AG10803 (cell line): Measurements from ENCODE around the gene NHSL2.

Source experiments
- DNase-seq: peaks from one replicate; pipeline ENCODE4 v3.0.0; 2010; ENCODE audit warnings: low read depth
- H3K4me3 ChIP-seq: 2 replicates; pipeline ENCODE4 v1.5.1; 2011; ENCODE audit warnings: mild to moderate bottlenecking, low read length, control low read depth
- TF ChIP-seq, protein P1 (sequence below): conservative IDR thresholded peaks from 2 replicates; pipeline ENCODE4 v1.5.1; 2011; ENCODE audit warnings: mild to moderate bottlenecking, low read length, control low read depth, inconsistent platforms

The NHSL2 gene

DNA sequence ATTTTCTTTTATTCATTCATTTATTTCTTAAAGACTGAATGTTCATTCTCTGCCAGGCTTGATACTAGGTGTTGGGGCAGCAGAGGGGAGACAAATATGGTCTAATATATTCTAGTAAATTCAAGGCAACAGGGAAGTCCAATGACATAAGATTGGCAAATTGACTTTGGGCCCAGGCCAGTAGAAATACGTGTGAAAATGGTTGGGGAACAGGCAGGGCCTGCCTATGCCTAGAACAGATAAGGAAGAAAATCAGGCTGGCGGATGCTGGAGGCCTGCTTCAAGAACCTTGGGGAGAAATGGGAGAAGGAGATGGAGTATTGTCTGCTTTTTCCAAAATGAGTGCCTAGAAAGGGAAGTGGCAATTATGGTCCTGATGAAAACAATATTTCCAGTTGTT, 112.4 kb downstream of the NHSL2 start:
- TF ChIP-seq, protein P1, sequence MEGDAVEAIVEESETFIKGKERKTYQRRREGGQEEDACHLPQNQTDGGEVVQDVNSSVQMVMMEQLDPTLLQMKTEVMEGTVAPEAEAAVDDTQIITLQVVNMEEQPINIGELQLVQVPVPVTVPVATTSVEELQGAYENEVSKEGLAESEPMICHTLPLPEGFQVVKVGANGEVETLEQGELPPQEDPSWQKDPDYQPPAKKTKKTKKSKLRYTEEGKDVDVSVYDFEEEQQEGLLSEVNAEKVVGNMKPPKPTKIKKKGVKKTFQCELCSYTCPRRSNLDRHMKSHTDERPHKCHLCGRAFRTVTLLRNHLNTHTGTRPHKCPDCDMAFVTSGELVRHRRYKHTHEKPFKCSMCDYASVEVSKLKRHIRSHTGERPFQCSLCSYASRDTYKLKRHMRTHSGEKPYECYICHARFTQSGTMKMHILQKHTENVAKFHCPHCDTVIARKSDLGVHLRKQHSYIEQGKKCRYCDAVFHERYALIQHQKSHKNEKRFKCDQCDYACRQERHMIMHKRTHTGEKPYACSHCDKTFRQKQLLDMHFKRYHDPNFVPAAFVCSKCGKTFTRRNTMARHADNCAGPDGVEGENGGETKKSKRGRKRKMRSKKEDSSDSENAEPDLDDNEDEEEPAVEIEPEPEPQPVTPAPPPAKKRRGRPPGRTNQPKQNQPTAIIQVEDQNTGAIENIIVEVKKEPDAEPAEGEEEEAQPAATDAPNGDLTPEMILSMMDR, result no peak
- DNase-seq, result no peak
- no peak overlapping the region for H3K4me3 ChIP-seq

DNA sequence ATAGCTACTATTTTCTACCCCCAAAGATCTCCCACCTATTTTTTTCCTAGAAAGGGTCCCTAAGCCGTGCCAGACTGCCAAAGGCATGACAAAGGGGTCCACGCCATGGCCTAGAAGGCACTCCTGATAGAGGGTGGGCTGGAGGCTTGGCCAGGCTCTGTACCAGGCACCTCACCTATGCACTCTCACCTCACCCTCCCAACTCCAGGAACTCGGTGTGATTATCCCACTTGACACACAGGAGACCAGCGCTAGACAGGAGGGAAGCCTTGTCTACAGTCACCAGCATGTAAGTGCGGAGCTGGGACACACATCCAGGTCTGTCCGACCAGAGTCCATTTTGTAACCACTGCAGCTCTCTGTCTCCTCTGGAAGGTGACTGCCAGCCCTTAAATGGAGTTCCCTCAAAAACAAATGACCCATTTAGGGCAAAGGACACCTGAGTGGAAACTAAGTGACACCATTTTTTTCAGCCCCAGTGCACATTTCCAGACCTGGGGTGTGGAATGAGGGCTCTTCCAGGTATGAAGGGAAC, 114.7 kb downstream of the NHSL2 start:
- no peak overlapping the region for H3K4me3 ChIP-seq
- DNase-seq, result no peak
- TF ChIP-seq, protein P1, result no peak

DNA sequence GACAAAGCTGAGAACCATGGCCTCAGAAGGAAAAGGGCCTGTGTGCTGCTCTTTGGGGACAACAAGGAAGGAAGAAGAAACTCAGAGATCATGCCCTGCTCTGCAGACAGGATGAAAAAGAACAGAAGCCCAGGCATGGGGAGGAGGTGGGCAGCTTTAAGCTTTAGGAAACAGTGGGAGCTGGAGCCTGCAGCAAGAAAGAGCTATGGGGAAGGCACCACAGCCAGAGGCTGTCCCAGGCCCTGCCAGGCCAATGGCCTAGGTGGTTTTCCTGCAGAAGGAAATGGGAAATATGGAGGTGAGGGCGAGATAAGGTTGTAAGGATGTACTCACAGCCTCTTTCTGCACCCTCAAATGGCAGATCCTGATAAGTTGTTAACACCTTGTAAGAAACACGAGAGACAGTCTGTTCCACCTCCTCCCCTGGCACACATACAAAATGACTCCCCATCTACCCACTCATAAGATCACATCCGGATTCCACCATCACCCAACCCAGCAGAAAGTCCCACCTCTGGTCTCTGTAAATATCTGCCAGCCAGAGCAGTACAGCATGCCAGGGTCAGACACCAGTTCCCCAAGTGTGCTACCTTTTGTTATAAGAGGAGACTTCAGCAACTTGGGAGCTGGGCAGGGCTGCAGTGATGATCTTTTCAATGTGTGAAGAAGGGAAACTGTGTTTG, 115.8 kb downstream of the NHSL2 start:
- no peak overlapping the region for H3K4me3 ChIP-seq
- TF ChIP-seq, protein P1, result no peak
- no peak for DNase-seq

DNA sequence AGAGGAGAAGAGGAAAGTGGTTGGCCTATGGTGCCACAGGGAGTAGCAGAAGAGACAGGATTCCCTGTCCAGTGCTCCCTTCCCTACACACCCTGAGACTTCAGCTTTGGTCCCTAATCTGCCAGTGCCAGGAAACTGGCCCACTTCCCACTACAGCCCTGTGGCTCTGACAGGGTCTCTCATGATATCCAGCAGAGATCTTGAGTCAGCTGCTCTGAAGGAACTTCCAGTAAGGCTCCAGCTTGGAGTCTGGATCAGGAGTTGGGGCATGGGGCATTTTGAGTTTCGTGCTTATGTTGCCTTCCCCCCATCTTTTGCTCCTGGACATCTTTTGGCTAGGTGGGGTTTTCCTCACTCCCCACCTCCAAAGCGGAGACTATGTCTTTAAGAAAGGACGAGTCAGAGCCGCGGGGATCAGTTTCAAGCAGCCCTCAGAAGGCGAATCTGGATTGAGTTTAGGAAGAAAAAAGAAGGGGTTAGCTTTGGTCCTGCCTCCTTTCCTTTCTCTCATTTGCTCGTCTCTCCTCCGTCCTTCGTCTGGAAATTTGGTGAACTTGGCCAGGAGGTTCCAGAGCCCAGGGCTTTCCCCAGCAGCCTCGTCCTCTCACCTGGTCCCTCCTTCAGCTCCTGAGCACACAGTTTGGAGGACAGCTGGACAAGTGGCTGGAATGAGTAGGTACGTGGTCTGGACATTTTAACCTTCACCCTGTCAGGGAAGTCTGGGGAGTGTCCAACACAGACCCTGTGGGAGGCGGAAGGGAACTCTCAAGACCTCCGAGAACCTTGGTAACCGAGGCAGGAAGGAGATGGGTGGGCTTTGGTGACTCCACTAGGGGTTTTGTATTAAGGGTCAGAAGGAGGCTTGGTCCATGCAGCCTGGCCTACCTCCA, 116.6 kb downstream of the NHSL2 start:
- DNase-seq, result no peak
- TF ChIP-seq, protein P1, result no peak
- H3K4me3 ChIP-seq, result peak overlapping the region; percentile 56

DNA sequence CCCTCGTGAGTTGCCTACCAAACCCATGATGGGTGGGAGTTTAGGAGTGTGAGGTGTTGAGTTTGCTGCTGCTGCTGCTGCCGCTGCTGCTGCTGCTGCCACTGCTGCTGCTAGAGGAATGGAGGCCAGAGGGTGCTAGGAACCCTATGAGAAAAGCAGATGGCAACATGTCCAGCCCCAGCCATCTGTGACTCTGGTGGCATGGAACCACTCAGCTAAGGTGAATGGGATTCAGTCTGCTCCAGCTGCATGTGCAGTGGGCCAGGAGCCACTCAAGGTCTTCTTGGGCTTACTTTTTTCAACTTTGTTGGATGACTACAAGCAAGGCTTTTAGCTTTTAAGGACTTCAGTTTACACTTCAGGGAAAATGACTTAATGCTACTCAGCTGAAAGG, 117.3 kb downstream of the NHSL2 start:
- H3K4me3 ChIP-seq, result peak overlapping the region; percentile 56
- no peak for DNase-seq
- TF ChIP-seq, protein P1, result no peak

DNA sequence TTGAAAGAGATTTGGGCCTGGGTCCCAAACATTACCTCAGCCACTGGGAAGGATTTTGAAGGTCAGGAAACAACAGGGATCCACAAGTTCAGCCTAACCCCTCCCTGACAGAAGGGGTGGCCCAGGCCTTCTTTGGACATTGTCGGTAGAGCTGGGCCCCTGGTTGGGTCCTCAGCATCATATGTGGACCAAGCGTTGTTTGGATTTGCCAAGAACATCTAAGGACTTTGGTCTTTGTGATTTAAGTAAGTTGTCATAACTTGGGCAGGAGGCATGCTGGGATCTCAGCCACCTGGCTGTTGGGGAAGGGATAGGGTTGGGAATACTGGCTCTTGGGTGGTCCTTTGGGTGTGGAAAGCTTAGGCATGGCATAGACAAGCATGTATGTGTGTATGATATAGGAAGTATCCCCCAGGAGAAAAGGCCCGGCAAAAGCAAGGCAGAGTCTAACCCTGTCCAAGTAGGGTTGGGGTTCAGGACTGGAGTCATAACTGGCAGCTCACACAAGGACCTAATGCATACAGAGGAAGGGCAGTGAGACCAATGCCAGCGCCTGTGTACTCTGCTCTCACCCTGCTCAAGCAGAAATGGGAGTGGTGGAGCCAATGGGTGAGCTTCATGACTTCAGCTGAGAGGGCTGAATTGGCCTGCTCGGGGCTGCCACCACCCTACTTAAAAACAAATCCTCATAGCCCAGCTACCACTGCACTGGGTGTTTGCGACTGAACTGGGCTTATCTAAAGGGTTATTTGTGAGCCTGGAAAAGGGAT, 118.2 kb downstream of the NHSL2 start:
- H3K4me3 ChIP-seq, result no peak overlapping the region
- DNase-seq, result no peak
- TF ChIP-seq, protein P1, result no peak
